ENCODE data around the gene WRAP73.

GRCh38 chr1:3629561-3630160 lies 20.2 kb downstream of the WRAP73 start:
- TF ChIP-seq TAF1 (IDR thresholded peaks at IDR 0.05; ENCODE audit: borderline replicate concordance, low read depth, low read length), result no peak
- no peak for TF ChIP-seq POLR2AphosphoS5 (IDR thresholded peaks at IDR 0.05; ENCODE audit: low read depth, low read length)
